HCT116 (cell line): Measurements from ENCODE around the gene RNU2-63P.

Source experiments
- CBX3 ChIP-seq: IDR thresholded peaks from 2 replicates; pipeline ENCODE4 v1.6.1; 2012; ENCODE audit warnings: low read depth
- CTCF ChIP-seq, 3 experiments: fragments of 200-600 bp in 1 of 3; sonication (generic) in 1 of 3; IDR thresholded peaks in 2 of 3; conservative IDR thresholded peaks in 1 of 3; 2 replicates each; pipeline ENCODE4 v1.5.1; 2012 to 2017; ENCODE audit warnings: low read depth in 2 of 3, low read length in 2 of 3, antibody characterized with exemption in 1 of 3, borderline replicate concordance in 1 of 3, control low read depth in 1 of 3, mild to moderate bottlenecking in 1 of 3, mixed read lengths in 1 of 3, mixed run types in 1 of 3, moderate library complexity in 1 of 3; ENCODE audit not compliant: insufficient read depth in 1 of 3
- EGR1 ChIP-seq: IDR thresholded peaks from 2 replicates; pipeline ENCODE4 v1.6.1; 2012; ENCODE audit warnings: low read depth
- EZH2 ChIP-seq: fragments of 200-600 bp; sonication (generic); IDR thresholded peaks from 2 replicates; pipeline ENCODE4 v1.6.1; 2017; ENCODE audit warnings: antibody characterized with exemption, mixed run types
- JUND ChIP-seq: IDR thresholded peaks from 2 replicates; pipeline ENCODE4 v1.6.1; 2012
- MAX ChIP-seq: IDR thresholded peaks from 2 replicates; pipeline ENCODE4 v1.6.1; 2012
- POLR2A ChIP-seq: IDR thresholded peaks from 2 replicates; pipeline ENCODE4 v1.7.0; 2011; ENCODE audit warnings: borderline replicate concordance; ENCODE audit not compliant: insufficient read depth, insufficient read length; ENCODE audit errors: extremely low read depth
- POLR2AphosphoS5 ChIP-seq: IDR thresholded peaks from 2 replicates; pipeline ENCODE4 v1.6.1; 2011; ENCODE audit warnings: mild to moderate bottlenecking, low read depth, low read length, moderate library complexity
- RAD21 ChIP-seq: IDR thresholded peaks from 2 replicates; pipeline ENCODE4 v1.6.1; 2012; ENCODE audit warnings: low read depth, mild to moderate bottlenecking
- REST ChIP-seq: IDR thresholded peaks from 2 replicates; pipeline ENCODE4 v1.6.1; 2012; ENCODE audit warnings: low read depth
- SP1 ChIP-seq: IDR thresholded peaks from 2 replicates; pipeline ENCODE4 v1.6.1; 2012; ENCODE audit warnings: low read depth
- TCF7L2 ChIP-seq: IDR thresholded peaks from 2 replicates; pipeline ENCODE4 v1.7.0; 2011; ENCODE audit warnings: borderline replicate concordance, inconsistent platforms; ENCODE audit not compliant: insufficient read depth, insufficient read length; ENCODE audit errors: extremely low read depth
- YY1 ChIP-seq: IDR thresholded peaks from 2 replicates; pipeline ENCODE4 v1.6.1; 2011; ENCODE audit warnings: low read length, low read depth, moderate library complexity, mild to moderate bottlenecking; ENCODE audit not compliant: insufficient replicate concordance; ENCODE audit errors: extremely low read depth
- ZNF274 ChIP-seq: fragments of 200-500 bp; sonication (Bioruptor generic); IDR thresholded peaks from 2 replicates; pipeline ENCODE4 v1.6.1; 2014; ENCODE audit warnings: mild to moderate bottlenecking, low read depth, low read length, inconsistent platforms

- TF ChIP-seq POLR2A (no peak), CBX3 (no peak), CTCF (IDR thresholded peaks at IDR 0.05 in 2 of 3, conservative IDR thresholded peaks at IDR 0.05 in 1 of 3; ENCODE audit: borderline replicate concordance in 1 of 3, insufficient read depth in 1 of 3, low read depth in 2 of 3, low read length in 2 of 3) (no peak), RAD21 (no peak), EZH2 (no peak), ZNF274 (no peak), TCF7L2 (no peak), POLR2AphosphoS5 (no peak), EGR1 (no peak), YY1 (no peak), MAX (no peak), SP1 (no peak), REST (no peak), JUND (no peak)
Measured at GRCh38 chr2:88024509-88024908, 8.2 kb upstream of the RNU2-63P start.
